Coronary artery (tissue), 2 donors: Measurements from ENCODE around the gene ITGA1.

Experiments
- DNase-seq: peaks from one replicate; pipeline ENCODE4 v3.0.0-alpha.2; 2017; ENCODE audit warnings: low spot score
- H3K27ac ChIP-seq, 2 donors: fragments of 200-600 bp; sonication (generic); one replicate each; pipeline ENCODE4 v1.5.1; 2016 to 2019
- H3K4me3 ChIP-seq: fragments of 200-600 bp; sonication (generic); 2 replicates; pipeline ENCODE4 v1.5.1; 2016; ENCODE audit warnings: mild to moderate bottlenecking, moderate library complexity
- TF ChIP-seq, protein P1 (sequence below): fragments of 200-600 bp; sonication (generic); IDR thresholded peaks from one replicate; pipeline ENCODE4 v1.5.1; 2019; ENCODE audit warnings: antibody characterized with exemption

ITGA1 gene

DNA sequence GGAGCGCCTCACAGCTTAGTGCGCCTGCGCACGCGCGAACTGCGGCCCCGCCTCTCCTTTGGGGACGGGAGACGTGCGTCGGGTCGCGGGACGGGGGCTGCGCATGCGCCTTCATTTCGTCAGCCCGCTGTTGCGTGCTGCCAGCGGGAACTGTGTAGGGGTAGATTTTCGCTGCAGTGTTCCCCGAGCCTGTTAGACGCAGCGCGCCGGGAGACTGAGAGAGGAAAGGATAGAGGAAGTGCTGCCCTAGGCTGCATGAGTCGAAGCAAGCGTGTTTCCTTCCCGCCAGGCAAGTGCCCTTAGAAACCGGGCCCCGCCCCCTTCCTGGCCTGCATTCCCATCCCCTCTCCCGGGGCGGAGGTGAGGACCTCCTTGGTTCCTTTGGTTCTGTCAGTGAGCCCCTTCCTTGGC, 12.3 kb downstream of the ITGA1 start:
- peak overlapping the region; percentile 77 for H3K4me3 ChIP-seq
- peak; percentile 94 for DNase-seq
- peak overlapping the region; percentile 87 to 98 for H3K27ac ChIP-seq
- TF ChIP-seq, protein P1, sequence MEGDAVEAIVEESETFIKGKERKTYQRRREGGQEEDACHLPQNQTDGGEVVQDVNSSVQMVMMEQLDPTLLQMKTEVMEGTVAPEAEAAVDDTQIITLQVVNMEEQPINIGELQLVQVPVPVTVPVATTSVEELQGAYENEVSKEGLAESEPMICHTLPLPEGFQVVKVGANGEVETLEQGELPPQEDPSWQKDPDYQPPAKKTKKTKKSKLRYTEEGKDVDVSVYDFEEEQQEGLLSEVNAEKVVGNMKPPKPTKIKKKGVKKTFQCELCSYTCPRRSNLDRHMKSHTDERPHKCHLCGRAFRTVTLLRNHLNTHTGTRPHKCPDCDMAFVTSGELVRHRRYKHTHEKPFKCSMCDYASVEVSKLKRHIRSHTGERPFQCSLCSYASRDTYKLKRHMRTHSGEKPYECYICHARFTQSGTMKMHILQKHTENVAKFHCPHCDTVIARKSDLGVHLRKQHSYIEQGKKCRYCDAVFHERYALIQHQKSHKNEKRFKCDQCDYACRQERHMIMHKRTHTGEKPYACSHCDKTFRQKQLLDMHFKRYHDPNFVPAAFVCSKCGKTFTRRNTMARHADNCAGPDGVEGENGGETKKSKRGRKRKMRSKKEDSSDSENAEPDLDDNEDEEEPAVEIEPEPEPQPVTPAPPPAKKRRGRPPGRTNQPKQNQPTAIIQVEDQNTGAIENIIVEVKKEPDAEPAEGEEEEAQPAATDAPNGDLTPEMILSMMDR = no peak

DNA sequence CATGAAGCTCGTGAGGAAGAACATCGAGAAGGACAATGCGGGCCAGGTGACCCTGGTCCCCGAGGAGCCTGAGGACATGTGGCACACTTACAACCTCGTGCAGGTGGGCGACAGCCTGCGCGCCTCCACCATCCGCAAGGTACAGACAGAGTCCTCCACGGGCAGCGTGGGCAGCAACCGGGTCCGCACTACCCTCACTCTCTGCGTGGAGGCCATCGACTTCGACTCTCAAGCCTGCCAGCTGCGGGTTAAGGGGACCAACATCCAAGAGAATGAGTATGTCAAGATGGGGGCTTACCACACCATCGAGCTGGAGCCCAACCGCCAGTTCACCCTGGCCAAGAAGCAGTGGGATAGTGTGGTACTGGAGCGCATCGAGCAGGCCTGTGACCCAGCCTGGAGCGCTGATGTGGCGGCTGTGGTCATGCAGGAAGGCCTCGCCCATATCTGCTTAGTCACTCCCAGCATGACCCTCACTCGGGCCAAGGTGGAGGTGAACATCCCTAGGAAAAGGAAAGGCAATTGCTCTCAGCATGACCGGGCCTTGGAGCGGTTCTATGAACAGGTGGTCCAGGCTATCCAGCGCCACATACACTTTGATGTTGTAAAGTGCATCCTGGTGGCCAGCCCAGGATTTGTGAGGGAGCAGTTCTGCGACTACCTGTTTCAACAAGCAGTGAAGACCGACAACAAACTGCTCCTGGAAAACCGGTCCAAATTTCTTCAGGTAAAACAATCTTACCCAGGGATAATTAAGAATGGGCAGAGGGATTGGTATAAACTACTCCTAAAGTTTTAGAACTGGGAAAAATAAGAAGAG, 12.9 kb downstream of the ITGA1 start:
- H3K4me3 ChIP-seq = peak overlapping the region; percentile 77
- peak; percentile 87 for DNase-seq
- TF ChIP-seq, protein P1 = no peak
- peak overlapping the region; percentile 87 to 98 for H3K27ac ChIP-seq

- TF ChIP-seq, protein P1 = no peak
These were observed 13.6 kb downstream of the ITGA1 start for GRCh38 chr5:52801329-52801728.

GRCh38 chr5:52802272-52802973, 14.7 kb downstream of the ITGA1 start:
- peak overlapping the region; percentile 77 for H3K4me3 ChIP-seq
- DNase-seq = no peak
- H3K27ac ChIP-seq = peak overlapping the region; percentile 49 to 87
- TF ChIP-seq, protein P1 = no peak

More at GRCh38 chr5:52801329-52801728, 13.6 kb downstream of the ITGA1 start:
- peak overlapping the region; percentile 87 to 98 for H3K27ac ChIP-seq
- no peak for DNase-seq
- H3K4me3 ChIP-seq = peak overlapping the region; percentile 77

DNA sequence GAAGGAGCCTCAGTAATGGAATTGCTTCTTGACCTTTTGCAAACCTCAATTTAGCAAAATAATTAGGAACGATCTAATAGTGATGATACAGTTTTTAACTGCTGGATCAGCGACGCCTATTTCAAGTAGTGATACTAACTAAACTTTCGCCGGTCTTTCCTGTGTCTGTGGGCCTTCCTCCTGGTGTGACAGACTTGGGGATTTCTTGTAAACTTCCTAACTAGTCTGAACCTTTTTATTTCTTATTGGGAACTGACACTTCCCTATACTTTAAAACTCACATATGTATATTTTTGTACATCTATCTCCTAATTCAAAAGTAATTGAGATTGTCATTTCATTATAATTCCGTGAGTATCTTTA, 15.2 kb downstream of the ITGA1 start:
- Histone ChIP-seq H3K27ac (peak overlapping the region; percentile 43 to 87), H3K4me3 (peak overlapping the region; percentile 77)
- TF ChIP-seq, protein P1 = no peak
- DNase-seq = no peak

DNA sequence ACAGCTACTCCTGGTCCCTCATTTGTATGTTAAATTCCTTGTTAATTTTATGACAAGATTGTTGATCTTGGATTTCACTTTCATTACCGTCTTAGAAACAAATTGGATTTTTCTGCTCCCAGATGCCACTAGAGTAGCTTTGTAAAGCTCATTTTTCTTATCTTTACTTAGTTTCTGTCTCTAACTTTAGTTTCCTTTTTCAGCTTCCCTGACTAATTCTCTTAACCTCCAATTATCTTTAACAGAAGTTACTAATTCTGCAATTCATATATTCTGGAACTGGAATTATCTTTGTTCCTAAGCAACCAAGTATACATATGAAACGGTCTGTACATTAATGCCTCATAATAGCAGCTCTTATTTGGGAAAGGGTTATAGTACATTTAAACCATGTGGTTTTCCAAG, 16.7 kb downstream of the ITGA1 start:
- no peak for DNase-seq
- TF ChIP-seq, protein P1 = no peak
- peak overlapping the region; percentile 69 to 87 for H3K27ac ChIP-seq
- H3K4me3 ChIP-seq = peak overlapping the region; percentile 58
